GM10266 (cell line): Measurements from ENCODE around the gene SKA2.

Experiments
- DNase-seq: peaks from one replicate; pipeline ENCODE4 v3.0.0; 2012; ENCODE audit errors: extremely low spot score
- TF ChIP-seq, protein P1 (sequence below): IDR thresholded peaks from 2 replicates; pipeline ENCODE4 v1.5.1; 2012; ENCODE audit warnings: mild to moderate bottlenecking, low read depth; ENCODE audit not compliant: control insufficient read depth, insufficient read depth; ENCODE audit errors: missing control alignments

The SKA2 gene

GRCh38 chr17:59165933-59166342 lies 11.0 kb upstream of the SKA2 start:
- DNase-seq, result peak; percentile 44
- TF ChIP-seq, protein P1, sequence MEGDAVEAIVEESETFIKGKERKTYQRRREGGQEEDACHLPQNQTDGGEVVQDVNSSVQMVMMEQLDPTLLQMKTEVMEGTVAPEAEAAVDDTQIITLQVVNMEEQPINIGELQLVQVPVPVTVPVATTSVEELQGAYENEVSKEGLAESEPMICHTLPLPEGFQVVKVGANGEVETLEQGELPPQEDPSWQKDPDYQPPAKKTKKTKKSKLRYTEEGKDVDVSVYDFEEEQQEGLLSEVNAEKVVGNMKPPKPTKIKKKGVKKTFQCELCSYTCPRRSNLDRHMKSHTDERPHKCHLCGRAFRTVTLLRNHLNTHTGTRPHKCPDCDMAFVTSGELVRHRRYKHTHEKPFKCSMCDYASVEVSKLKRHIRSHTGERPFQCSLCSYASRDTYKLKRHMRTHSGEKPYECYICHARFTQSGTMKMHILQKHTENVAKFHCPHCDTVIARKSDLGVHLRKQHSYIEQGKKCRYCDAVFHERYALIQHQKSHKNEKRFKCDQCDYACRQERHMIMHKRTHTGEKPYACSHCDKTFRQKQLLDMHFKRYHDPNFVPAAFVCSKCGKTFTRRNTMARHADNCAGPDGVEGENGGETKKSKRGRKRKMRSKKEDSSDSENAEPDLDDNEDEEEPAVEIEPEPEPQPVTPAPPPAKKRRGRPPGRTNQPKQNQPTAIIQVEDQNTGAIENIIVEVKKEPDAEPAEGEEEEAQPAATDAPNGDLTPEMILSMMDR, result peak; percentile 52

DNA sequence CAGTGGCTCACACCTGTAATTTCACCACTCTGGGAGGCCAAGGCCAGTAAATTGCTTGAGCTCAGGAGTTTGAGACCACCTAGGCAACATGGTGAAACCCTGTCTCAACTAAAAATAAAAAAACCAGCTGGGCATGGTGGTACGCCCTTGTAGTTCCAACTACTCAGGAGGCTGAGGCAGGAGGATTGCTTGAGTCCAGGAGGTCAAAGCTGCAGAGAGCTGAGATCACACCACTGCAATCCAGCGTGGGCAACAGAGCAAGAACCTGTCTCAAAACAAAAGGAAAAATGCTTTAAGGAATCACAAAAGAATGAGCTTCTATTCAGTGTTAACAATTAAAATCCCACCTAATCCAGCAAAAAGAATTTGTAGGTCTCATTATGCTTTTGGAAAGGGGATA lies 6.5 kb upstream of the SKA2 start:
- TF ChIP-seq, protein P1, result no peak
- no peak for DNase-seq

- TF ChIP-seq, protein P1, result no peak
- no peak for DNase-seq
These were observed 5.4 kb upstream of the SKA2 start for GRCh38 chr17:59160157-59161025.

DNA sequence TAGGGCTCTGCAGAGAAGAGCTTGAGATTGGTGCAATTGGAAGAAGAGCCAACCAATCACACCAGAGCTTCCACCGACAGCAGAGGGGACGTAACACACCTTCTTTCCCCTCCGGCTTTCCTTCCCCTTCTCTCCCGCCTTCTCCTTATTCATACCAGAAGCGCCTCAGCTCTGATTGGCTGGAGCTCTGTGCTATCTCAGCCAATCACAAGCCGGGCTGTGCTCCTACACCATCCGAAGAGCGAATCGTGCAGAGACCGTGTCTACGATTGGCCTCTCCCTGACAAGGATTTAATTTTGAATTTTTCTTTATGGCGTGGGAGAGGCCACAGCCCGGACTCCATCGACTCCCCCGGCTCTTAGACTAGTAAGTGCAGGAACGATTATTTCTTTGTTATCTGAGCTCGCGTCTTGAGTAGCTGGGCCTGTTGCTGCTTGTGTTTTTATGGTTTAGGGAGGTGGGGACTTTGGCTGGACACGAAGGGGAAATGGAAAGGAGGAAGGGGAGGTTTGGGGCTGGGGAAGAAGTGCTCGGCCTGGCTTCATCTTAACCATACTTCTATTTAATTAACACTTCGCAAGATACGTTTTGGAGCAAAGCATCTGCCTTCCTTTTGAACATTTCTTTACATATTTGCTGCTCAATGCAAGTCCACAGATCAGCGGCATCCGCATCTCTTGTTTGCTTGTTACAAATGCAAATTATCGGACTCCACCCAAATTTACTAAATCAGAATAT lies 622 bp upstream of the SKA2 start, which contains the start of gene PRR11:
Gene PRR11, plus strand, starts transcription at position 308 of the 739 bp plus-strand sequence. CDS start 14,007 bp downstream, outside the sequence.
- DNase-seq, result no peak
- TF ChIP-seq, protein P1, result no peak

- no peak for DNase-seq
- TF ChIP-seq, protein P1, result no peak
These were observed 680 bp downstream of the SKA2 start for GRCh38 chr17:59154292-59154720.

DNA sequence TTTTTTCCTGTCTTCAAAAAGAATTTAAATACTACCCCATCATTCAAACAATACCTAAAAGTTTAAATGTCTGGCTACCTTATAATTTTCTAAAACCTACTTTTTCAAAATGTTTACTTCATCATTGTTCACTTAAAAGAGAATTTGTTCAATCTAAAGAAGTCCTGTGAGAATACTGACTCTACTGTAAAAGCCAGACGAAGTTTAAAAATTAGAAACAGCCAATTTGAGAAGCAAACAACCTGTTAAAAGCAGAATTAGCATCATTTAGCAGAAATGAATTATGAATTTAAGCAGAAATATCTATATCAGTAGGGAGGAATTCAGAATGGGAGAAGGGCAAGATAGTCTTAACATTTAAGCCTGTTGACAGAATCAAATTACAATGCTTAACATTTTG lies 2.1 kb downstream of the SKA2 start:
- TF ChIP-seq, protein P1, result no peak
- no peak for DNase-seq
